ENCODE measurements around the gene DNAJC6. TPM values are rescaled to one million over a fixed set of nuclear protein-coding genes. Genes with fewer than 3 reads are reported as not detected.

DNAJC6 gene
- total RNA-seq, 1 donor from 2014 or later, result 0.67 TPM

- DNase-seq (no peak), ATAC-seq (ENCODE audit: low read depth) (no peak)
- Mint-ChIP-seq H3K9me3 (no peaks in the 10 kb centered on the region), H3K4me3 (no peak overlapping the region), H3K27me3 (peaks cover 1% of the 10 kb centered on the region), H3K27ac (no peak overlapping the region), H3K4me1 (no peaks in the 10 kb centered on the region), H3K36me3 (ENCODE audit: low read depth) (no peaks in the 10 kb centered on the region)
- intact Hi-C loops (cut with micrococcal nuclease), result no loop called here
- no peak for TF ChIP-seq CTCF (IDR thresholded peaks at IDR 0.05)
- ChIA-PET CTCF (no interaction called here), POLR2A (no interaction called here)
These were observed 24.7 kb downstream of the DNAJC6 start for GRCh38 chr1:65334081-65334480.

DNA sequence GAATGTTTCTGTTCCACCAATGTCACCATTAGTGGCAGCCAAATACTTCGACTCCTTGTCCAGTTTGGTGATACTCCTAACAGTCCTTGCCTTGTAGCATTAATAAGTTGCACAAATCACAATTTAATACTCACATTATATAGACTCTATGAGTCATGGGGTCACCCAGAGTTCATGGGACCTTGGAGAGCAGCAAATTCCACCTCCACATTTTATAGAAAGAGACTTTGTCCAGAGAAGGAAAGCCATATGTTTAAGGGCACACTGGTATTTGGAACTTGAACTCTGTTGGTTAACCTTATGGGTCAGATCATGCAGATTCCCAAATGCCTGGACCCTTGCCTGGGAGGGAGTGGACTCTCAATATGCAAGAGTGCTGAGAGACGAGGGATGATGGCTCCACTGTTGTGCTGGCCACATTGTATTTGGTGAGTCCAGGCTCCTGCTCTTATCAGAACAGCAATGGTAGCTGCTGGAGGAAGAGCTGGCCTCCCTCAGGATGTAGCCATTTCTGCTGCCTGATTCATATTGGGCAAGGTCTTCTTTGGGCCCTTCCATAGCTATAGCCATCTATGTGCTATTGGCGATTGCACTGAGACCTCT, 30.6 kb downstream of the DNAJC6 start:
- no peak for DNase-seq
- no peak for ATAC-seq (ENCODE audit: low read depth)

GRCh38 chr1:65341381-65341780, 32.0 kb downstream of the DNAJC6 start:
- no peak for TF ChIP-seq CTCF (IDR thresholded peaks at IDR 0.05)
- ATAC-seq (ENCODE audit: low read depth) (no peak), DNase-seq (no peak)
- Mint-ChIP-seq H3K36me3 (ENCODE audit: low read depth) (no peaks in the 10 kb centered on the region), H3K9me3 (no peaks in the 10 kb centered on the region), H3K4me3 (no peak overlapping the region), H3K27ac (no peak overlapping the region), H3K27me3 (peaks cover 2% of the 10 kb centered on the region), H3K4me1 (no peaks in the 10 kb centered on the region)
- ChIA-PET POLR2A (no interaction called here), CTCF (no interaction called here)
- intact Hi-C loops (cut with micrococcal nuclease), result no loop called here

More for the DNA sequence above, 30.6 kb downstream of the DNAJC6 start:
- ChIA-PET POLR2A (no interaction called here), CTCF (no interaction called here)
- H3K4me1 Mint-ChIP-seq, result no peaks in the 10 kb centered on the region
- H3K27ac Mint-ChIP-seq, result no peak overlapping the region
- TF ChIP-seq CTCF (IDR thresholded peaks at IDR 0.05), result no peak
- intact Hi-C loops (cut with micrococcal nuclease), result no loop called here
- H3K27me3 Mint-ChIP-seq, result peaks cover 4% of the 10 kb centered on the region
- H3K4me3 Mint-ChIP-seq, result no peak overlapping the region
- no peaks in the 10 kb centered on the region for H3K36me3 Mint-ChIP-seq (ENCODE audit: low read depth)
- H3K9me3 Mint-ChIP-seq, result no peaks in the 10 kb centered on the region

DNA sequence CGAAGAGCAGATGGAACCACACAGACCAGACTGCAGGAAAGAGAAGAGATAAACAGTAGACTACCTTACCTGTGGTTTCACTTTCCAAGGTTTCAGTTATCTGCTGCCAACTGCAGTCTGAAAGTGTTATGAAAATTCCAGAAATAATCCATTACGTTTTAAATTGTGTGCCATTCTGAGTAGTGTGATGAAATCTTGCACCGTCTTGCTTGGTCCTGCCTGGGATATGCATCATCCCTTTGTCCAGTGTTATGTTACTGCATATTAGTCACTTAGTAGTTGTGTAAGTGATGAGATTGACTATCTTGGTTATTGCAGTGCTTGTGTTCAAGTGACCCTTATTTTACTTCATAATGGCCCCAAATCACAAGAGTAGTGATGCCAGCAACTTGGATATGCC, 33.9 kb downstream of the DNAJC6 start:
- ATAC-seq (ENCODE audit: low read depth), result no peak
- no peaks in the 10 kb centered on the region for H3K4me1 Mint-ChIP-seq
- no peak for TF ChIP-seq CTCF (IDR thresholded peaks at IDR 0.05)
- CTCF ChIA-PET, result no interaction called here
- H3K27ac Mint-ChIP-seq, result no peak overlapping the region
- H3K27me3 Mint-ChIP-seq, result peaks cover 2% of the 10 kb centered on the region
- POLR2A ChIA-PET, result no interaction called here
- DNase-seq, result no peak
- H3K4me3 Mint-ChIP-seq, result no peak overlapping the region
- intact Hi-C loops (cut with micrococcal nuclease), result no loop called here
- H3K9me3 Mint-ChIP-seq, result no peaks in the 10 kb centered on the region
- no peaks in the 10 kb centered on the region for H3K36me3 Mint-ChIP-seq (ENCODE audit: low read depth)

GRCh38 chr1:65344171-65344814, 35.0 kb downstream of the DNAJC6 start:
- DNase-seq, result no peak
- intact Hi-C loops (cut with micrococcal nuclease), result no loop called here
- no peak overlapping the region for H3K4me3 Mint-ChIP-seq
- no peaks in the 10 kb centered on the region for H3K9me3 Mint-ChIP-seq
- ChIA-PET POLR2A (no interaction called here), CTCF (no interaction called here)
- no peaks in the 10 kb centered on the region for H3K4me1 Mint-ChIP-seq
- no peak for ATAC-seq (ENCODE audit: low read depth)
- no peak overlapping the region for H3K27ac Mint-ChIP-seq
- peaks cover 2% of the 10 kb centered on the region for H3K27me3 Mint-ChIP-seq
- no peak for TF ChIP-seq CTCF (IDR thresholded peaks at IDR 0.05)
- no peaks in the 10 kb centered on the region for H3K36me3 Mint-ChIP-seq (ENCODE audit: low read depth)

Measured in activated B cell treated with CpG ODN at 0.5 μM for 24 hours (primary cell).